GM12865 (cell line): ENCODE measurements around the gene LRRC34.
A peak's percentile ranks its signal among the peaks of the same experiment; 100 is the strongest.

Source experiments
- DNase-seq: peaks from one replicate; pipeline ENCODE4 v3.0.0; 2010; ENCODE audit warnings: low read depth
- H3K4me3 ChIP-seq: 2 replicates; pipeline ENCODE4 v1.5.1; 2011; ENCODE audit warnings: mild to moderate bottlenecking, low read depth, low read length, control low read depth
- CTCF ChIP-seq: IDR thresholded peaks from 2 replicates; pipeline ENCODE4 v1.5.1; 2011; ENCODE audit warnings: low read length, control low read depth, low read depth, inconsistent platforms; ENCODE audit not compliant: insufficient read depth; ENCODE audit errors: missing control alignments

LRRC34 gene

GRCh38 chr3:169744366-169745054 is 68.2 kb downstream of the LRRC34 start:
- H3K4me3 ChIP-seq, result no peak overlapping the region
- DNase-seq, result no peak
- TF ChIP-seq CTCF, result peak; percentile 15
